Cardiac septum (tissue), 1 donor: Measurements from ENCODE around the gene XPNPEP2. TPM values are rescaled to one million over a fixed set of nuclear protein-coding genes. Genes with fewer than 3 reads are reported as not detected.

Experiments
- DNase-seq: peaks from one replicate; pipeline ENCODE4 v3.0.0-alpha.2; 2020; ENCODE audit warnings: low spot score
- intact Hi-C: fragments of 100-400 bp; cut with DNase I; formaldehyde crosslinking; loops from one replicate; pipeline ENCODE4 v1.14.0; 2022
- total RNA-seq: library from RNA; stranded (reverse); fragmentation: NEBNext Ultra II Directional; extraction: Animal tissue kit (Norgen Biotek cat#: 25700); gene quantifications from one replicate; pipeline ENCODE4 v1.2.1, GENCODE V29; 2021
- donor health status: DM: no; HTN: no; CAD: no.

Gene XPNPEP2
- total RNA-seq, 1 donor from 2014 or later: 0.22 TPM

DNA sequence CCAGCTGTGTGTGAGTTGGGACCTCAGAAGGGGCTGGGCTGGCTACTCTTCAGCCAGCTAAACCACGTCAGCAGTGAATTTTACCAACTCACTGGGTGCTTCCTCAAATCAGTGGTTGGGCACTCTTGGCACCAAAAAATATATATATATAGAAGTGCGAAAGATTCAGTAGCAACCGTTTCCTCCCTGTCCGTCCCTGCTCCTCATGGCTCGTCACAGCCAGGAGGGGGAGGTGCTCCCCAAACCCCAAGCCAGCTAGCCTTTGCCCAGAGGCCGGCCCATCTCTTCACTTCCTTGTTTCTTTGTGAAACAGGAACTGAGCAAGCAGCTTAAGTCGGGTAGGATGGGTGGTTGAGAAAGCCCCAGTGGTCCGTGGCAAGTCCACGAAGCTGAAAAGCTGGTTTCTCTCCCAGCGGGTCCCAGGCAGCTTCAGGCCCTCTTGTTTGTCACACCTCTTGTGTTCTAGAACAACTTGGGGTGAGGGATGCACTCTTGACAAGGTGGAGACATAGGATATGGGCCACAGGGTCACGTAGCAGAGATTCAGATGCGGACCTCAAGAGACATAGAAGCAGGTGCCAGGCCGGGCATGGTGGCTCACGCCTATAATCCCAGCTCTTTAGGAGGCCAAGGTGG is 34.1 kb downstream of the XPNPEP2 start:
- DNase-seq: peak; percentile 91
- intact Hi-C loops: no loop called here

DNA sequence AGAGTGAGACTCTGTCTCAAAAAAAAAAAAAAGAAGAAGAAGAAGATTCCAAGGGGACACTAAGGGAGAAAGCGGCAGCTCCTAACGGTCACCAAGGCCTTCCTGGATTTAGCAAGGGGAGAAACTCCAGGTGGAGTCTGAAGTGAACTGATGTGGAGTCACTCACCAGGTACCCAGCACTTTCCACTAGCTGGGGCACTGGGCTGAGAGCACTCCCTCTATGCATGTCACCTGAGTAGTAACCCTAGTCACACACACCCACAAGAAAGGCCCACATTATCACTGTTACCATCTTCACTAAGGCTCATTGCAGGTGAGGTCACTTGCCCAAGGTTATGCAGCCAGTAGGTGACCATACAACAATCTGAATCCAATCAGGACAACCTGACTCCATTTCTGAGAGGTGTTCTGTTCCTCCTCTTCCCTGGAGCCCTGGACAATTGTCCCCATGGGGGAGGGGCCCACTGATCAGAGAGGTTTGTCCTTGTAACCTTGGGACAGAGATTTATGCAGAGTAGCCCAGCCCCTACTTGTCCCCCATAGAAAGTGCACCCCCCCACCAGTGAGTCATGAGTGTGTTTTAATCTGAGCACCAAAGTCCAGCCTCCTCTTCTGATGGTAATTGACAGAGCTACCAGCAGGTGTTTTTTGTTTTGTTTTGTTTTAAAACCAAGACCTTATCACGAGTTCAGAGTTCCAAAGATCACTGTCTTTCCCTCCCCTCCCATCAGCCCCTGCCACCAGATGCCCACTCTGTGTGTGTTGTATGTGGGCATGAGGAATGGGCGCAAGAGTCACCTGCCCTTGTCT is 35.1 kb downstream of the XPNPEP2 start:
- intact Hi-C loops: no loop called here

DNA sequence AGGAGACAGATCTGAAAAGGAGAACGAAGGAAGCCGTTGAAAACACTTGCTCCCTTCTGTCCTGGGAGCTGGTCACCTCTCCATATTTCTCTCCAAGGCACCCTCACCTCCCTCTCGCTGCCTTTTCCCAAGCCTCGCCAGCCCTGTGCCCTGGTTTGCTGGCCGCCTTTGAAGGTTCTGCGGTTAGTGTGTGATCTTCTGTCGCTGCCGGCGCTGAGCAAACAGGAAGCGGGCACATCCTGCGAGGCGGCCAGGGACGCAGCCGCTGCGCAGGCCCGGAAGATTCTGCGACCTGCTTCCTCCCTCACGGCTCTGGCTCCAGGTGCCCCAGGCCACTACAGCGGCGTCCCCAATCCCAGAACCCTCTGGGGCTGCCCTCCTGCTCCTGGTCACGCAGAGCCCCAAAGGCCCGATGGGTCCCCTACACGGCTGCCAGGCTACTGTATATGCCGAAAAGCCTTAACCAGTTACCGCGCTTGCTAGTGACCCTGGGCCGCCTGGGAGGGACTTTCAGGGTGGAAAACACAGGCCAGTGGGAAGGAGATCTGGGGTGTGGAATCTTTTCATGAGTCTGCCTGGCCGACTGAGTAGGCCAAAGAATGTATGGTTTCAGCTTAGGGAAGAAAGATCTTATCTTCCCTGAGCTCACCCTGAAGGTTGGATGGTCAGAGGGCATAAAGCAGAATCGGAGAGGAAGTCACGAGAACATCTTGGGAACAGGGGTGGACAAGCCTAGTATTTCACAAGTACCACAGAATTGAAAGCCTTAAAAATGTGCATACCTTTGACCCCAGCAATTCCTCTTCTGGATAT is 38.6 kb downstream of the XPNPEP2 start:
- intact Hi-C loops: no loop called here
- DNase-seq: peak; percentile 90

More for the DNA sequence above, 35.1 kb downstream of the XPNPEP2 start:
- DNase-seq: no peak

DNA sequence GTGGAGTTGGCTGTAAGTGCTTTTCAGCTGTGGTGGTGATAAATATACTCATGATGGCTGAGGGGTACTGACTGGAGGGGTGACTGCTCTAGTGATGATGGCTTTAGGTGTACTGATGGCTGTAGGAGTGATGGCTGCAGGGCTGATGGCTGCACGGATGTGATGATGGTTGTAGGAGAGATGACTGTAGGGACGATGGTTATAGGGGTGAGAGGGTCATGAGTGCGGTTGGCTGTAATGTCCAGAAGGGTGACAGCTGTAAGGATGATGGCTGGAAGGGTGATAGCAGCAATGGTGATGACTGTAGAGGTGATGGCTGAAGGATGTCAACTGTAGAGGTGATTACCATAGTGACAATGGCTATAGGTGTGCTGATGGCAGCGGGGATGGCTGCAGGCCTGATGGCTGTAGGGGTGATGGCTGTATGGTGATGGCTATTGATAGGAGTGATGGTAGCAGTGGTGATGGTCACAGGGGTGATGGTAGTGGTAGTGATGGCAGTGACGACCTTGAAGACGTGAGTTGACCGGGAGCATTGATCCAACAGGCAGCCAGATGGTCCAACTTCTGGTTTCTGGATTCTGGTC is 40.4 kb downstream of the XPNPEP2 start:
- no peak for DNase-seq
- intact Hi-C loops: no loop called here

DNA sequence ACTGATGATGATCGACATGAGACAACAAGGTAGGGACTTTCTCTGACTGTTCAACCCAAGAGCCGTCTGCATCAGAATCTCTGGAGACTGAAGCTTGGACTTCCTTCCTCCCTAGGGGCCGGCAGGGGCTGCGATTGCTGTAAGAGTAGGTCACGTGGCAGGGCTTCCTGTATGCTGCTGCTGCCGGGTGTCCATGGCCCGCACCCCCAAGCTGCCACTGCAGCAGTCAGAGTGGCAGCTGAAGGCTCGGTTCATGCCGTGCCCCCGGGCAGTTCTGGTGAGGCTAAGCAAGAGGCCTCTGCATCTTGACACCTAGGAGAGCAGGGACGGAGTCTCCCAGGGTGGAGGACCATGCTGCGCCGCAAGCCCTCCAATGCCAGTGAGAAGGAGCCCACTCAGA is 41.0 kb downstream of the XPNPEP2 start, which contains the start of gene SASH3:
Gene SASH3, plus strand, starts transcription at position 203 of the 400 bp plus-strand sequence. Its CDS starts 149 bp downstream, at position 352.
- intact Hi-C loops: no loop called here
- peak; percentile 89 for DNase-seq

DNA sequence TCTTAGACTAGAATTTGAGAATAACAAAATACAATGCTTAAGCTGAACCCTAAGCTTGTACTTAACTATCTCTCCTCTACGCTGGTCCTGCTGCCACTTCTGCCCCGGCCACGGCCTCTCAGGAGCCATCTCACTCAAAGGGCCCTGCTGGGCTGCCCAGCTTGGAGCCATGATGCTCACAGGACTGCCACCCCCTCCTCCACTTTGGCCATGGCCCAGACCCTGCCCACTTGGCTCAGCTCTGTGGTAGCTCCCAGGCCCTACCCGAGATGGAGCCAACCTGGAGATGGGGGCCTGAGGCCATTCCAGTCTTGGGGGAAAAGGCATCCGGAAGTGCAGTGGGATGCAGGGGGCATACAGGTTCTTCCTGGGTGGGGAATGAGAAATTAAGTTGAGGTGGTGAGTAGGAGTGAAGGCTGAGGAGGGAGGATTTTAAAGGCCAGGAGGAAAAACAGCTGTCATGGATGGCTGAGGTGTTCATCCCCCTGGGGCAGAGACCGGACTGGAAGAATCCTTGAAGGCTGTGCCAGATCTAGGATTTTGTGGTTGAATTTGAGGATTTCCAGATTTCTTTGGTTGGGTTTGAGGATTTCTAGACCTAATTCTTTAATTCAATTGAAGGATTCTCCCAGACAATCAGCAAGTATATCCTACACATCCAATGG is 41.8 kb downstream of the XPNPEP2 start:
- intact Hi-C loops: no loop called here
- DNase-seq: peak; percentile 69

DNA sequence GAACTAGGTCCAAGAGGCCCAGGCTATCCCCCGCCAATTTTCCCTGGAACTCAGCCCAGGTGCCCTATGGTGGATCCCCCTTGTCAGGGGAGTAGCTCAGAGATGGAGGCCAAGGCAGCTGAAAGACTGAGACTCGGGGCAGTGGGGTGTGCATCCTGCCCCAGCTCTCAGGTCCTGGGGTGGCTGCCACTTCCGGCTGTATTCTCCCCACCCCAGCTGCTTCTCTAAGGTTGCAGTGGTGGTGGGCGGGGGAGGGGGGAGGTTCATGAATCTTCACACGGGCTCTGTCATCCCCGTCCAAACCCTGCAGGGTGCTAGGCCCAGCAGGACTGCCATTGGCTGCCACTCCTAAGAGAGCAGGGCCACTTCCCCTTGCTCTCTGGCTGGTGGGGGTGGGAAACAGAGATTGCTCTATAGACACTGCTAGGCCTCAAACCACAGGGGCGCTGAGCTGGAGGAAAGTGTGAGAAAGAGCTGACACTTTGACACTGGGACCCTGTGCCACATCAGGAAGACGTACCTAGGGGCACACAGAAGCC is 42.4 kb downstream of the XPNPEP2 start:
- peak; percentile 75 for DNase-seq
- intact Hi-C loops: no loop called here

DNA sequence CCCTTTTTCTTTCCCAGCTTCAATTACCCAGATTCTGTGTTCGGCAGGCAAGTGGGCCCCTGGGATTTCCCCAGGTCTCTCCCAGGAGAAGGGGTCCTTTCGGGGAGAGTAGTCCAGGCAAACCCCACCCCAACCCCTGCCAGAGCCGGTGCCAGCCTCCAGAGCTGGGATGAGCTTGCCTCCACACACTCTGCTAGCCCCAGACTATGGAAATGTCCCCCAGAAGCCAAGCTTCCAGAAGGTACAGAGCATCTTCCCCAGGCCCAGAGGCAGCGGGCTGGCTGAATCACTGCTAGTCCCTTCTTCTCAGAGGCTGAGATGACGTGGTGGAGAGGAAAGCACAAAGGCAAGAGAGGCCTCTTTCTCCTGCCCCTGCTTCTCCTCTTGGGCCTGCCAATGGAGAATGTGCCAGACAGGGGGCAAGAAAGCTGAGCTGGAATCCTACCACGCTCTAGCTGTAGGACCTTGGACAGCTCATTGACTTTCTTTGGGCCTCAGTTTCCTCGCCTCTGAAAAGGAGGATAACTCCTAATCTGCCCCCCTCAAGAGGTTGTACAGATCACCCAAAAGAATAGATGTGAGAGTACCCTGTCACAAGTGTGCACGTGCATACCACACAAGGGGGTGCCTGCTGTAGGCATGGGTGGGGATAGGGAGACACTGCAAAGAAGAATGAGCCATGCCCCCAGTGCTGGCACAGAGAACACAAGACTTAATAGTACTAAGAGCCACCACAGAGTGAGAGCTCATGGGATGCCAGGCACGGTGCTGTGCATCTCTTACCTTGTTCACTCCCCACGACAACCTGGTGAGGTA is 43.1 kb downstream of the XPNPEP2 start:
- peak; percentile 35 for DNase-seq
- intact Hi-C loops: no loop called here

DNA sequence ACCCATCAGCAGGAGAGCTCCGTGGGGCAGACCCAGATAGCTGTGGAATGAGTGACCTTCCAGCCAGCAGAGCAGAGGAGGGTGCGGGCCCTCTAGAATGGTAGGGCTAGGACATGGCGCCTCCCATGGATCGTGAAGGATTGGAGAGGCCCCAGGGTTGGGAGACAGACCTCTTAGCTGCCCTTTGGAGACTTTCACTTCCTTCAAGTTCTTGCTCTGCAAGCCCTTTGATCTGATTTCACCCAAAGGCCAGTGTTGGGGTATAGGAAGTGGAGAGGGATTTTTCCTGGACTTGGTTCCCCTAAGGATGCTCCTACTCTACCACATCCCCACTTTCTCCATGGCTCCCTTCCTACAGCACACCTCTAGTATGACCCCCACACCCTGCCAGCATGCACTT is 43.9 kb downstream of the XPNPEP2 start:
- intact Hi-C loops: no loop called here
- peak; percentile 20 for DNase-seq

DNA sequence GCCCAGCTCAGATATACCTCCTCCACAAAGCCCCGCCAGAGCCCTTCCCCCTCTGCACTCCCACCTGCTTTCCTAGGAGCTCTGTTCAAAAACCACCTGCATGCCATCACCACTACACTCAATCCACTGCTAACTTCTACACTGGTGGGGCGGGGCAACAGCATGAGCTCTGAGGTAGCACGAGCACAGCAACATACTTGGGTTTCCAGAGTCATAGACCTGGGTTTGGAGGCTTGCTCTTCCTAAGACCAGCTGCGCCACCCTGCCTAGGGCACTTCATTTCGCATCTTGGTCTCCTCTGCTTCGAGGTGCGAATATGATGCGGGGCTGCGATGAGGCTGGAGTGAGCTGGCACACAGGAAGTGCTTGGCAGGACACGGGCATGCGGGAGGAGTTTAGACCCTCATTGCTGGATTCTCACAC is 44.5 kb downstream of the XPNPEP2 start:
- intact Hi-C loops: no loop called here
- peak; percentile 39 for DNase-seq

DNA sequence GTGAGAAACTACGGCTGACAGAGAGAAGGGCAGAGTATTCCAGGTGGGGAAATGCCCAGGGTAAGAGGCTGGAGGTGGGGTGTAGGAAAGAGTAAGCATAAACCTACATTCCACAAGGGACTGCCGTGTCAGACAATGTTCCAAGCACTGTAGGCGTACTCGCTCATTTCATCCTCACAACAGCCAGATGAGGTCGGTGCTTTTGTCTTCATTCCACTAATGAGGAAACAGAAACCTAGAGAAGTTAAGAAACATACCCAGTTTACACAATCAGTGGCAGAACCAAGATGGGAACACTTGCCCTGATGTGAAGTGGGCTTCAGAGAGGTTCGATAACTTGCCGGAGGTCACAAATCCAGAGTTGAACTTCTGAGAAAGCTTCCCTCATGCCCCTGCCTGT is 45.6 kb downstream of the XPNPEP2 start:
- no peak for DNase-seq
- intact Hi-C loops: no loop called here

DNA sequence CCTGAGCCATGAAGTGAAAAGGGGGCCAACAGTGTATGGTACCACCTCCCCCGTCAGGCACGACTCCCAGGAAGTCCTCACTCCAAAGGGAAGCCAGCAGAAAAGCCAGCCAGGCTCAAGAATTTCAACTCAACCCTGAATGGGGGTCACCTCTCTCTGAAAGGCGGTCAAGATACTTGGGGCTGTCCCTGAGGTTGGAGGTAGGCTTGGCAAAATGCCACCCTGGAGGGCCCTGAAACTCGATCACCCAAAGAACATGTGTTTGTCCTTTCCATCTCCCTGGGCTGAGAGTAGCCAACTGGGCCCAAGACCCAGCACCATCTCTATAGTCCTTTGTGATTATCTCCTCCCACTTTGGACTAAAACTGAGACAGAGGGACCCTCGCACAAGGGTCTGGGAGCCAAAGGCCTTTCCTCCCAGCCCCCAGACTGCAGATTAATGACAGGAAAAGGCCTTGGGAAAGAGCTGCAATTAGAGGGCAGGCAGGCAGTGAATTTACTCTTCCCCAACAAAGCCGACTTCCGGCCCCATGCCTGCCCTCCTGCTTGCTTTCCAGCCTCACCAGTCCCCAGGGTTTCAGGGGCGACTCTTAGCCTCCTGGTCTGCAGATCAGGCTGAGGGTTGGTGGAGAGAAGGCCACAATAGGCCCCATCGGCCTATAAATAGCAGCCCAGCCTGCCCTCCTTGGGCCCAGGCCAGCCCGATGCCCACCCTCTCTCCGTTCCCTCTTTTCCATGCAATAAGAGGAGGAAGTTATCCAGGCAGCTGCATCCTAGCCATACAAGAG is 46.6 kb downstream of the XPNPEP2 start:
- intact Hi-C loops: no loop called here
- peak; percentile 67 for DNase-seq

DNA sequence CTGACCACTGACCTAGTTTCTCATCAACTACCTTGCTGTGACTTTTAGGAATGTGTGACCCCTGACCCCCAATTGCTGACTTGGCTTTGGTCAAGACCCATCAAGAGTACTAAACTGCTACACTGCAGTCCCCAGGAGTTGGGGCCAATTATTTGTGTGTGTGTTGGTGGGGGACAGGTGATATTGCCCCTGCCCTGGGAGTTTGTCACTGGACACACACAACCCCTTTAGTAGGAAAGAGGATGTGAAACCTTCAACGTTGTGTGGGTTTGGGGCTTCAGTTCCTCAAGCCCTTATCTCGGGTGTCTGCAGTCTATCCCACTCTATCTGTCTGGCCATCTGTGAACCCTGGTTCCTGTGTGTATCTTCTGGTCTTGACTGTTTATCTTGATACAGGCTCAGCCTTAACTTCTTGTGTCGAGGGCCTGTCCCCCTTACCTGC is 47.5 kb downstream of the XPNPEP2 start:
- no peak for DNase-seq
- intact Hi-C loops: no loop called here

DNA sequence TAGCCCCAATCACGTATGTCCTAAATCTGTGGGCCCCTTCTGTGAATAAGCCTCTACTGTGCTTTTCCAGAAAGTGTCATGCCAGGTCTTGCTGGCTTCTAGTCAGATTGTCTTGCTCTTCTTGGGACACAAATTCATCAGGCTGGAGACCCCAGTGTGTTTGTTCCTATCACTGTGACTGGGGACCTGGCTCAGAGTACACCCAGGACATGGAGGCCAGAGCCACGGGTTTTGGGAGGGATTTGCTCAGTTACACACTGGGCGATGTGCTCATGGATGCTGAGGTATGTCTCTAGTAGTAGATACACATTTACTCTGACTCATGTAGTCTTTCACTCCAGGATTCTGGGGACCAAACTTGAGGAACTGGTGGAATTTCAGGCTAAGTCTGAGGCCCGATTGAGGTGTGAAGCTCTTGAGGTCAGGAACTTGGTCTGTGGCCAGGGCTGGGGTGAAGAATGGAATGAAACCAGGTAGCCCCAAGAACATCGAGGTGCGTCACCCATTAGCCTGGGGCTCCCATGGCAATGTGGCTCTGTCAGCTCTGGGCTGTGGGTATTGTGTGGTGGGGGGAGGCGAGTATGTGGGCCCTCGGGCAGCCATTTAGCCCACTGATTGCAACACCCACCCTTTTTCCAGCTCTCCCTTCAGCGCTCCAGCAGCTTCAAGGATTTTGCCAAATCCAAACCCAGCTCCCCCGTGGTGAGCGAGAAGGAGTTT is 48.7 kb downstream of the XPNPEP2 start:
- no peak for DNase-seq
- intact Hi-C loops: no loop called here

DNA sequence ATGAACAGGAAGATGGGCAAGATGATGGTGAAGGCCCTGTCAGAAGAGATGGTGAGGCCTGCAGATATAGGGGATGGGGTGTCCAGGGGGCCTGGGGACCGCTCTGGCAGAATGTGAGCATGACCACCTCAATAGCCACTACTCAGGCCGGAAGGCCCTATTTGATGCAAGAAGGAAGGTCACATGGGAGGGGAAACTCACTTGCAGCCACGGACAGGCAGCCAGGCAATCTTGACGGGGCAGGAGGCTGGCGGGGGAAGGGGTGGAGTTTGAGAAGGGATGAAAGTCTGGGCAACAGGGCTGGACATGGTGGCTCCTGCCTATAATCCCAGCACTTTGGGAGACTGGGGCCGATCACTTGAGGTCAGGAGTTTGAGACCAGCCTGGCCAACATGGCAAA is 49.7 kb downstream of the XPNPEP2 start:
- DNase-seq: no peak
- intact Hi-C loops: no loop called here

DNA sequence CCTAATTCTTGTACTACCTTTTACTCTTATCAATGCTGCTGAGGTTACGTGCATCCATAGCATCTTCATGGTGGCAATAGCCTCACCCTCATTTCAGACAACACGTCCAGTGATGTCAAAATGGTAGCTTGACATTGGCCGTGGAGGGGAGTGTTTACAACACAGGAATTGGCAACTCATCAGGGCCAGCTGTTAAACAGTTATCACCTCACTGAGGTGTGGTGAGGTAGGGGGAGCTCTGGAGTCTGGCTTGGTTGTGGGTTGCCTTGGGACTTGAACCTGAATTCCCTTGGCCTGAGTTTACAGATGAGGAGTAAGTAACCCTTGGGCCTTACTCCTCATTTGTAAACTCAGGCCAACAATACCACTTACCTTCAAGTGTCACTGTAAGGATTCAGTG is 51.4 kb downstream of the XPNPEP2 start:
- no peak for DNase-seq
- intact Hi-C loops: no loop called here

DNA sequence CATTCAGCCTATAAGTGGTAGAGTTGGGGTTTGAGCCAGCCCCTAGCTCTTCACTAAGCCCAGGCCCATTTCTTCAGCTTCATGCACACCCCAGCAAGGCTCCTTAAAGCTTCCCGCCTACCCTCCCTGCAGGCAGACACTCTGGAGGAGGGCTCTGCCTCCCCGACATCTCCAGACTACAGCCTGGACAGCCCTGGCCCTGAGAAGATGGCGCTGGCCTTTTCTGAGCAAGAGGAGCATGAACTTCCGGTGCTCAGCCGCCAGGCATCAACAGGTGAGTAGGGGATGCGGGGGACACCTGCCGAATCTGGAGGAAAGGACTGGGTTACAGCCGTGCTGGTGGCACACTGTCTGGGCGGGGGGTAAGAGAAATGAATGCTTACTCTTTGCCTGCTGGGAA is 52.0 kb downstream of the XPNPEP2 start:
- no peak for DNase-seq
- intact Hi-C loops: no loop called here
